ENCODE data around the gene TUBB3. TPM values are rescaled to one million over a fixed set of nuclear protein-coding genes. Genes with fewer than 3 reads are reported as not detected.

The TUBB3 gene
- total RNA-seq, 4 donors from 2014 or later: 1.9 to 7.4 (median 3.9) TPM

DNA sequence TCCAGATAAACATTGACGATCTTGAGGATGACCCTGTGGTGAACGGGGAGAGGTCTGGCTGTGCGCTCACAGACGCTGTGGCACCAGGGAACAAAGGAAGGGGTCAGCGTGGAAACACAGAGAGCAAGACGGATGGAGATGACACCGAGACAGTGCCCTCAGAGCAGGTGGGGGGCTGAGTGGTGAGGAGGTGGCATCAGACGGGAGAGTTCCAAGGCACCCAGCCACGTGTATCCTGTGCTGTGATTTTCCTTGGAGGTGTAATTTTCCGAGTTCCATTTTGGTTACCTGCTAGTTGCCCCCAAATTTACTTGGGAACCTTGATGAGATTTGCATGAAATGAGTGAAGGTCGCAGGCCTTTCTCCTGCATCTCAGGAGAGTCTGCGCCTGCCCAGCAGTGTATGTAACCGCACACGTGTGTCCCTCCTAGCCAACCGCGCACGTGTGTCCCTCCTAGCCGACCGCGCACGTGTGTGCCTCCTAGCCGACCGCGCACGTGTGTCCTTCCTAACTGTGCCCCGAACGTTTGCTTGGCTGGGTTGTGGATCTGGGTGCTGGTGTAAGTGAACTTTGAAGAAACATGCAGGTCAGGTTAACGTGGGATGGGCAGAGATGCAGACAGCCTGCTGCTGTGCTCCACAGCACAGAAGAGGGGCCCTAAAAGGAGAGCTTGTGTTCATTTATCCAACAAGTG is 39.6 kb upstream of the TUBB3 start:
- 93 to 95% methylated on average over 28 of the region's 28 CpGs for WGBS, 2 donors
- TF ChIP-seq POLR2A (IDR thresholded peaks at IDR 0.05): no peak
- TF ChIP-seq, protein P1, sequence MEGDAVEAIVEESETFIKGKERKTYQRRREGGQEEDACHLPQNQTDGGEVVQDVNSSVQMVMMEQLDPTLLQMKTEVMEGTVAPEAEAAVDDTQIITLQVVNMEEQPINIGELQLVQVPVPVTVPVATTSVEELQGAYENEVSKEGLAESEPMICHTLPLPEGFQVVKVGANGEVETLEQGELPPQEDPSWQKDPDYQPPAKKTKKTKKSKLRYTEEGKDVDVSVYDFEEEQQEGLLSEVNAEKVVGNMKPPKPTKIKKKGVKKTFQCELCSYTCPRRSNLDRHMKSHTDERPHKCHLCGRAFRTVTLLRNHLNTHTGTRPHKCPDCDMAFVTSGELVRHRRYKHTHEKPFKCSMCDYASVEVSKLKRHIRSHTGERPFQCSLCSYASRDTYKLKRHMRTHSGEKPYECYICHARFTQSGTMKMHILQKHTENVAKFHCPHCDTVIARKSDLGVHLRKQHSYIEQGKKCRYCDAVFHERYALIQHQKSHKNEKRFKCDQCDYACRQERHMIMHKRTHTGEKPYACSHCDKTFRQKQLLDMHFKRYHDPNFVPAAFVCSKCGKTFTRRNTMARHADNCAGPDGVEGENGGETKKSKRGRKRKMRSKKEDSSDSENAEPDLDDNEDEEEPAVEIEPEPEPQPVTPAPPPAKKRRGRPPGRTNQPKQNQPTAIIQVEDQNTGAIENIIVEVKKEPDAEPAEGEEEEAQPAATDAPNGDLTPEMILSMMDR (IDR thresholded peaks at IDR 0.05): no peak
- no peak for DNase-seq (ENCODE audit: low spot score in 2 of 2)
- H3K4me3 ChIP-seq (ENCODE audit: low read depth, poor library complexity, severe bottlenecking): no peak overlapping the region
- intact Hi-C loops (cut with DNase I; ENCODE audit: low total_unique reads): no loop called here

DNA sequence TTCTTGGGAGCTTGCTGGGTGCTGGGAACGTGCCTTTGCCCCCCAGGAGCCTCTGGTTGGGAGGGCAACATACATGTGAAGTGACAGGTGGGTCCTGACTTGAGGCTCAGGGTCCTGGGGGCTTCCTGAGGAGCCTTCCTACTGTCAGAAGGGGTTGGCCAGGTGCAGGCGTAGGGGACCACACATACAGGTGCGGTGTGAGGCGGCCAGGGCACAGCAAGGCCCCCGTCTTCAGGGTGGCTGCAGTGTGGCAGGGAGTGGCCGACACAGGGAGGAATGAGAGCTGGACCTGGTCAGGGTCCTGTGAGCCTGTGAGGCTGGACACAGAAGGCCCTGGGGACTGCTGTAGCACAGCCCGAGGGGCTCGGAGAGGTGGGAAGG is 39.1 kb upstream of the TUBB3 start:
- no peak for TF ChIP-seq POLR2A (IDR thresholded peaks at IDR 0.05)
- TF ChIP-seq, protein P1 (IDR thresholded peaks at IDR 0.05): no peak
- WGBS, 2 donors: 95 to 98% methylated on average over 8 of the region's 8 CpGs
- intact Hi-C loops (cut with DNase I; ENCODE audit: low total_unique reads): no loop called here
- H3K4me3 ChIP-seq (ENCODE audit: low read depth, poor library complexity, severe bottlenecking): no peak overlapping the region
- DNase-seq (ENCODE audit: low spot score in 2 of 2): no peak

DNA sequence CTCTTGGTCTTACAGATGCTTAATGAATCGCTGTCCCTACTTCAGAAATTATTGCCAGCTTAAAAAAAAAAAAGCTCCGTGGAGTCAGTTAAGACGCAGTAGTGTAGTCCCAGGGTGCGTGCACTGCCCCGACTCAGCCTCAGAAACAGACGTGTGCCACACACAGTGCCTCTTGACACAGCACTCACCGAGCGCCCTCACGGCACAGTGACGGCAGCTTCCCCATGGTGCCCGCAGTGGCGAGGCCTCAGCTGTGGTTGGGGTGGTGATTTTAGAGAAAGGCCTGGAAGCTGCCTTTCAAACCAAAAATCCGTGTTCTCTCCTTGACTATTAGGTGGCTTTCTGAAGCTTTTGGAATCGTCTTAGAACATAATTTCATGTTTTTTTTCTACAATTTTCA is 35.9 kb upstream of the TUBB3 start:
- intact Hi-C loops (cut with DNase I; ENCODE audit: low total_unique reads): no loop called here
- 96% methylated on average over 14 of the region's 14 CpGs for WGBS, 2 donors
- H3K4me3 ChIP-seq (ENCODE audit: low read depth, poor library complexity, severe bottlenecking): no peak overlapping the region
- TF ChIP-seq, protein P1 (IDR thresholded peaks at IDR 0.05): no peak
- no peak for TF ChIP-seq POLR2A (IDR thresholded peaks at IDR 0.05)
- no peak for DNase-seq (ENCODE audit: low spot score in 2 of 2)

DNA sequence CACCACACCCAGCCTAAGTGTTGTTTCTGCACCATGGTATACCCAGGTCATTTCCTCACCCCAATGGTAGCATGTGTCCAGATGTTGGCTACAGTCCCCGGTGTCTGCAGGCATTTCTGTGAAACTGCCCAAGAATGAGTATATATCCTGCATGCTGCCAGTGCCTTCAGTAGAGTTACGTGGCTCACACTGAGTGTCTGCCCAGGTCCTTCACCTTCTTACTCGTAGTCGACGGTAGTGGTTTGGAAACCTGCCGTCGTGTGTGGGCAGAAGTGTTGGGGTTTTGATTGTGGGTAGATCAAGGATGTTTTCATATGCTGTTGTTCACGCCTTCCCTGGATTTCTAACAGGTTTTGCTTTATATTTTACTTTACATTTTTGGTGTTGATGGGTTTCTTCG is 32.9 kb upstream of the TUBB3 start:
- no peak overlapping the region for H3K4me3 ChIP-seq (ENCODE audit: low read depth, poor library complexity, severe bottlenecking)
- WGBS, 2 donors: 88 to 89% methylated on average over 9 of the region's 9 CpGs
- TF ChIP-seq POLR2A (IDR thresholded peaks at IDR 0.05): no peak
- TF ChIP-seq, protein P1 (IDR thresholded peaks at IDR 0.05): no peak
- intact Hi-C loops (cut with DNase I; ENCODE audit: low total_unique reads): no loop called here
- no peak for DNase-seq (ENCODE audit: low spot score in 2 of 2)

DNA sequence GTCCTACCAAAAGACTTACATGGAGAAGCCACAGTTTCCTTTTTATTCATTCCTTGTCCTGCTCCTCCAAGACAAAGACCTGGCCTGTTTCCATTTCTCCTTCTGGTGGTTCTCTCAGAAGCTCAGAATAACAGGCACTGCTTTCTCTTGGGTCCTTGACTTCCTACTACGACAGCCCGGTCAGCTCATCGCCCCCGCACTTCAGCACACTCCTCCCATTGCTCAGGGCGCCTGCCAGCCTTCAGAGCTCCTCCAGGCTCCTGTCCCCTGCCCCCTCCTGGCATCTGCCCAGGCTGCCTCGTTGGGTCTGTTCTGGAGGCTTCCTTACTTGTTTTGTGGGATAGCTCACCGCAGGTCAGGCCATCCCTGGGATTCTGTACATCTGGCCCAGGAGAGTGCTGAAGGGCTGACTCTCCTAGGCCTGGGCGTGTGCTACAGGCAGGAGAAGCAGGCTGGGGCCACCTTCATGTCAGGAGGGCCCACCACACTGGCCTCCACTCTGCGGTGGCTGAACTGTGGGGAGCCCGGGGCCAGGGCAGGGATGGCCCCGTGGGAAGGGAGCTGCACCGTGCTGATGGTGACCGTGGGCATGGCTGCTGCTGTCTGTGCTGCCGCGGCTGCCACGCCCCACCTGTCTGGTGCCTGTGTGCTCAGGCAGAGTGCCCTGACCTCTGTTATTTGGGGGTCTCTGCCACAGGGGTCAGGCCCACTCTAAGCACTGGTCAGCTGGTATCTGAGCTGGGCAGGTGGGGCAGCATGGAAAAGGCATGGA is 32.1 kb upstream of the TUBB3 start:
- intact Hi-C loops (cut with DNase I; ENCODE audit: low total_unique reads): no loop called here
- DNase-seq (ENCODE audit: low spot score in 2 of 2): no peak
- no peak overlapping the region for H3K4me3 ChIP-seq (ENCODE audit: low read depth, poor library complexity, severe bottlenecking)
- WGBS, 2 donors: 83 to 86% methylated on average over 13 to 16 of the region's 16 CpGs
- TF ChIP-seq, protein P1 (IDR thresholded peaks at IDR 0.05): no peak
- TF ChIP-seq POLR2A (IDR thresholded peaks at IDR 0.05): no peak

All from lower leg skin (tissue), 4 donors.